HG03103 (cell line): ENCODE results near the gene PAOX.
"Not testable (repeated sequence)": the region's sequence is repeated elsewhere in the genome, so short reads cannot be mapped to it uniquely, and the experiment has no call there.

Source experiments
- ATAC-seq: cut with Tn5 transposase; IDR thresholded peaks from one replicate; pipeline ENCODE4 v1.9.1; 2021; ENCODE audit warnings: low read depth; ENCODE audit not compliant: unreplicated experiment

PAOX gene

GRCh38 chr10:133361773-133362441 is 17.2 kb upstream of the PAOX start:
- ATAC-seq = no peak

GRCh38 chr10:133362846-133363245 is 16.2 kb upstream of the PAOX start:
- ATAC-seq = no peak

GRCh38 chr10:133364645-133365431 is 14.2 kb upstream of the PAOX start:
- no peak for ATAC-seq

DNA sequence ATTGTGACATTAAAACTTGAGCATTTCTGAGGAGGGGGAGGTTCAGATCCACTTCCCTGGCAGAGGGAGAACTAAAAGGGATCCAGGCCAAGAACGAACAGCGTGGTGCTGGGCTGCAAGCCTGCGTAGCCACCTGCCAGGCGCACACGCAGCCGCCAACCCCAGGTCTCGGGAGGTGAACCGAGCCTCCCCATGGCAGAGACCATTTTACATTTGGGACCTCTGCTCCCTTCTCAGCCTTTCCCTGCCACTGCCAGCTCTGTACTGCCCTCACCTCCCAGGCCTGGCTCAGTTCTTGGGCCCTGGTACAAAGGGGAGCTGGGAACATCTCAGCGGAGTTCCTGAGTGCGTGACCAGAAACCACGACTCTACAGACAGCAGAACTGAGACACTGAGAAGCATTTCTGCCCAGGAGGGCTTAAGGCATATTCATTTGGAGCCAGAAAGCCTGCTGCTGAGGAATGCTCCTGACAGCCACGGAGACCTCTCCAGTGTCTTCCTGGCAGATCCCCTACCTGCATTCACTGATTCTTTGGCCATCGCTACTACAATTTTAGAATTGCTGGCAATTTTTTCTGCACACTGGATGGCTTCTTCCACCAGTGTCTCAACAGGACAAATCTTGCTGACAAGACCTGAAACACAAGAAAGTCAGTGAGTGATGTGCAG is 13.5 kb upstream of the PAOX start:
- ATAC-seq = no peak

DNA sequence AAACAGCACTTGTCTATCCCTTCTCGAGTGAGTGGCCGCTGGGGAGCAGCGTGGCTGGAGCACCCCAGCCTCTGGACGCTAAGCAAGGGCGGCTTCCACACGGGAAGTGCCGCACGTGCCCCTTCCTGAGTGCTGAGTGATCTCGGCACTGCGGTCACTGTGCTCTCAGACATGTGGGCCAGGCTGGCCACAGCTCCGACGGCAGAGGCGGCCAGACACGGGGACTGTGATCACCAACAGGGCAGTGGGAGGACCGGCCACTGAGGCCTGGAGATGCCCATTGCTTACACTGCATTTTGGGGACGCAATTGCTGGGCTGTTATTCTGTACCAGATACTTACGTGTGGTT is 13.0 kb upstream of the PAOX start:
- no peak for ATAC-seq

DNA sequence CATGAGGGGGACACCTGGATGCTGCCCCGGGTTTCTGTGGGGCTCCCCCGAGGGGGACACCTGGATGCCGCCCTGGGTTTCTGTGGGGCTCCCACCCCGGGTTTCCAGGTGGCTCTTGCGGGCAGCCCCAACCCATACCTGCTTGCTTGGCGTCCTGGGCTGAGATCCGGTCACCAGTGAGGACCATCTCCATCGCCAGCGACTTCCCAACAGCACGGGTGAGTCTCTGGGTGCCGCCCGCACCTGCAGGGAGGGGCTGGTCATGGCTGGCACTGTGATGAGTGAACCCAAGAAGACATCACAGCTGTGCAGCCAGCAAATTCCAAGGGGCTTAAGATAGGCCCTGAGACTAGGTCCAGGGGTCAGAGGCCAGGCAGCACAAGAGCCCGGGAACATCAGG is 12.3 kb upstream of the PAOX start:
- ATAC-seq = no peak

- ATAC-seq = not testable (repeated sequence)
These were observed 11.6 kb upstream of the PAOX start for GRCh38 chr10:133367461-133367860.

DNA sequence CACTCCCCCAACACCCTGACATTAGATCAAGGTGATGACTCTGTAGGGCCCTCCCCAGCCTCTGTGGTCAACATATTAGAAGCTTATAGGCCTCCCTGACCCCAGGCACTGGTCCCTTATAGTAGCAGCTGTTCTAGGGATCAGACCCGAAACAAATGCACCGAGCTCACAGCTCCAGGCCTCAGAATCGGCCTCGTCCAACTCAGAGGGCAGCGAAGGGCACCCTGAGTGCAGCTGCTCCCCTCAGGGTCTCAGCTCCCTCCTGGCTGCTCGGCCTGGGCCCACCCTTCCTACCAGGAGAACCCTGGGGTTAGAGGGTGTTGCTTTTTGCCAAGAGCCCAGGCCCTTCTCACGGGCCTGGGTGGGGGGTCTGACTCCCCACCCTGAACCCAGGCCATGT is 10.9 kb upstream of the PAOX start:
- no peak for ATAC-seq

GRCh38 chr10:133370030-133370786 is 8.9 kb upstream of the PAOX start:
- no peak for ATAC-seq

DNA sequence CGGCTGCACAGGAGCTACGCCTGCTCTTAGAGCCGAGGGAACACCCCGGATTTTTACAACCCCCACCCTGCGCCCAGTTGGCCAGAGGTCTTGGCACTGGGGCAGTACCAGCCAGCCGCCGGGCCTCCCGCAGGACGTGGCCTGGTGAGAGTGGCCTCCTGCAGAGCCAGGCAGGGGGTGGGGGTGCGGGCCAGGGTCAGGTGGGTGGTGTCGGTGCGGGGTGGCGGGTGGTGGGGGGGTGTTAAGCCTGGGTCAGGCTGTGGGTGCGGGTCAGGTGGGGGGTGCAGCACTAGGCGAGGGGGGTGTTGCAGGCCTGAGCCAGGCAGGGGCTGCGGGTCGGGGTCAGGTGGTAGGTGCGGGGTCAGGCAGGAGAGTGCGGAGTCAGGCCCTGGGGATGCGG is 6.6 kb upstream of the PAOX start:
- ATAC-seq = no peak

- peak; percentile 95 for ATAC-seq
These were observed 5.6 kb upstream of the PAOX start, which contains the start of gene ECHS1 for GRCh38 chr10:133373174-133374090. Gene ECHS1 (minus strand): TSS chr10:133373354. CDS start chr10:133373333, 21 bp downstream.

GRCh38 chr10:133375357-133376115 is 3.5 kb upstream of the PAOX start:
- no peak for ATAC-seq

DNA sequence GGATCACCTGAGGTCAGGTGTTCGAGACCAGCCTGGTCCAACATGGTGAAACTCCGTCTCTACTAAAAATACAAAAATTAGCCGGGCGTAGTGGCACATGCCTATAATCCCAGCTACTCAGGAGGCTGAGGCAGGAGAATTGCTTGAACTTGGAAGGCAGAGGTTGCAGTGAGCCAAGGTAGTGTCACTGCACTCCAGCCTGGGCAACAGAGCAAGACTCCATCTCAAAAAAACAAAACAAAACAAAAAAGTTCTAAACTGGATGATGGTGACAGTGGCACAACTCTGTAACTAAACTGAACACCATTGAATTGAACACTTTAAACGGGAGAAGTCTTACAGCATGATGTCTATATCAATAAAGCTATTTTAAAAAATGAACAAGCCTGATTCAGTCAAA is 2.9 kb upstream of the PAOX start:
- not testable (repeated sequence) for ATAC-seq

GRCh38 chr10:133377025-133377817 is 1.8 kb upstream of the PAOX start:
- no peak for ATAC-seq

- no peak for ATAC-seq
These were observed 1.2 kb upstream of the PAOX start for GRCh38 chr10:133377818-133378250.

DNA sequence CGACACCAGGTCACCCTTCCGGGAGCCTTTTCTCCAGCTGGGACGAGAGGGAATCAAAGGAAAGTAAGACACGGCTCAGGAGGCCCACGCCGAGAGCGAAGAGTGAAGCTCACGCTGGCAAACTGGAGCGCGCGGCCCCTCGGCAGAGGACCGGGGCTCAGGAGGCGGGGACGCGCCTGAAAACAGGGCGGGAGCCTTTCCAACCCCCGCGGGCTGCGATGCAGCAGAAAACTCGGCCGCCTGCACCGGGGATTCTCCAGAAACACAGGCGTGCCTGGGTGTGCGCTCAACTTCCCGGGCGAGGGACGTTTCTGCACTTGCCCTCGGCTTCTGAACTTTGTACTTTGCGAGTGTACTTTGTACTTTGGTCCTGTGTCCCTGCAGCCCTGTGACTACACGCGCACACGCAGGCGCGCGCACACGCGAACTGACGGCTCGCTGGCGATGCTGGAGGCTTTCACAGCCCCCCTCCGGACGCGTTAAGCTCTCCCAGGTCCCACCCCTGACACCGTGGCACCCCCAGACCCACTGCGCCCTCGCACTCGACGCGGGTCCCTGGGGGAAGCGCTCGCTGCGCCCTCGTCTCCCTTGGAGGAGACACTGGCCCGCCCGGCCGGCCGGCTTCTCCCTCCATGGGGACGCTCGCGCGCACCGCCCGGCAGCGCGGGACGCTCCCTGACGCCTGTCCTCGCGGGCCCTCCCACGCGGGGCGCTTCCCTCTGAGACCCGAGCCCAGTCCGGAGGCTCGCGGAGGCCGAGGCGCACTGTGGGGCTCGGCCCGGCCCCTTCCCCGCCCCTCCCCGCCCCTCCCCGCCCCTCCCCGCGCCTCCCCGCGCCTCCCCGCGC is 588 bp upstream of the PAOX start:
- ATAC-seq = no peak
